HG02981 (cell line): ENCODE measurements around the gene ABHD16A.
"Not testable (repeated sequence)": the region's sequence is repeated elsewhere in the genome, so short reads cannot be mapped to it uniquely, and the experiment has no call there.

Source experiments
- ATAC-seq: cut with Tn5 transposase; IDR thresholded peaks from one replicate; pipeline ENCODE4 v1.9.1; 2021; ENCODE audit warnings: mild to moderate bottlenecking, moderate library complexity; ENCODE audit not compliant: unreplicated experiment

Gene ABHD16A

DNA sequence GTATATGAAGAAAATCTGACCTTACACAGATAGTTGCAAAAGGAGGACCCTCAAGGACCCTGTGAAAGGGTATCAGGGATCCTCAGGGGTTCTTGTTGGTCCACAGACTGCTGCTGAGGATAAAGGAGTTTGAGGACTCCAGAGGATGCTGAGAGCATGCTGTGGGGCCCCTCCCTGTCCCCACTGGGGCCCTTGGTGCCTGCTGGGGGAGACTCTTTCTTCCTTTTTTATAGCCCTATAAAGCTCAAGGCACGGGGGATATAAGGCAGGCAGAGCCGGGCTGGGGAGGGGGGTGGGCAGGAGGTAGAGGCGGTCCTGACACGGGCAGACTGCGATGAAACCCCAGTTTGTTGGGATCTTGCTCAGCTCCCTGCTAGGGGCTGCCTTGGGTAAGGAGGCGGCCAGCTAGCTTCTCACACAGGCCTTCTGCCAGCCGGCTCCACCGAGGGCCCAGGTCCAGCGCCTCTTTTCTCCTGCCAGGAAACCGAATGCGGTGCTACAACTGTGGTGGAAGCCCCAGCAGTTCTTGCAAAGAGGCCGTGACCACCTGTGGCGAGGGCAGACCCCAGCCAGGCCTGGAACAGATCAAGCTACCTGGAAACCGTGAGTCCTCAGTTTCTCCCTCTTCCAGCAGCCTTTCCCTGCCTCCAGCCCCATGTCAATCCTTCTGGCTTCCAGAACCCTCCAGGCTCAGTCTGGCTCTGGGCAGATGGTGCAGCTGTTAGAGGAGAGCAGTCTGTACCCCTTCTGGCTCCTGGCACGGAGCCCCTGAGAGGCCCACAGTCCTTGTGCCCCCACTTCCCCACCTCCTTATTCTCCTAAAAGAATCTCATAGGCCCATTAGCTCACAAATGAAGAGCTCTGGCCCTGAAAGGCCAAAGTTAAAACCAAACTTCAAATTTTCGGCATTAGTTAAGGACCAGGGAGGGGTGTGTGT, 12.2 kb upstream of the ABHD16A start, which contains the start of gene LY6G6D:
LY6G6D (plus strand) TSS at position 327 of the 937 bp plus-strand sequence; CDS start at position 335, 8 bp downstream.
- ATAC-seq = no peak

DNA sequence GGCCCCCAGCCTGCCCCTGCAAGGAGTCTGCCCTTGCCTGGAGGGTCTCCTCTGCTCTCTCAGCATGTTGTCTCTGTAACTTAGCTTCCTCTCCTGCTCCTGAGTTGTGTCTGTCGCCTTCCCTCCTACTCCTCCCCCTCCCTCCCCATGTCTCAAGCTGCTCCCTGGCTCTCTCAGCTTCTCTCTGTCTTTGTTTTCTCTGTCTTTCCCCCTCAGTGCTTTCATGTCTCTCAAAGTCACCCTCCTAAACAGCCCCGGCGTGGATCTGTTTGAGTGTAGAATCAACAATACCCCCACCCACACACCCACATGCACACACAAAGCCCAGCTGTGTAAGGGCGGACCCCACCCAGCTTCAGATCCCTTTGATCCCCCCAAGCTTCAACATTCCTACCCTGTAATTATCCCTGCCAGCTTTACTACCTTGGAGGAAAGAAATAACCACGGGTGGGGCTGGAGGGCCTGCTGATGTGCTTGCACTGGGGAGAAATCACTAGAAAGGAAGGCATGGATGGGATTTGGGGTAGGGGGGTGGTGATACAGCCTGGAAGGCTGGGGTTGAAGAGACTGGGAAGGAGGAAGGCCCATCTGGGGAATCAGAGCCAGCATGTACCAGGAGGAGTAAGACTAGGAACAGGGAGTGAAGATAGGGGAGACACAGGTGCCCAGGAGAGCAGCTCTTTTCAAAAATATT, 11.0 kb upstream of the ABHD16A start:
- ATAC-seq = no peak

DNA sequence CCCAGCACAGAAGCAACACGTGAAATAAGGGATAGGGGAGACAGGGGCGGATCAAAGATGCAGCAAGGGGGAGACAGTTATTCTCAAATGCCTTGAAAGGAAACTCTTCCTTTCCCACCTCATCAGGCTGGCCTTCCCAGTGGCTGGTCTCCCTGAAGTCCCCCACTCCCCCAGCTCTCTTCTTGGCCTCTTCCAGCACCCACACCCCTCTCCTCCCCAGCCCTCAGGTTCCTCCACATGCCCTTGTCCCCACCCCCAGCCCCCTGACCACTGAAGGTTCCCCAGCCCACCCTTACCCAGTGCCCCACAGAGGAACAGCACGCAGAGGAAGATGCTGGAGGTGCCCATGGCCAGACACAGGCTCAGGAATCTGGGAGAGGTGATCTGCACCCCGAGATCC, 10.3 kb upstream of the ABHD16A start:
- ATAC-seq = no peak

DNA sequence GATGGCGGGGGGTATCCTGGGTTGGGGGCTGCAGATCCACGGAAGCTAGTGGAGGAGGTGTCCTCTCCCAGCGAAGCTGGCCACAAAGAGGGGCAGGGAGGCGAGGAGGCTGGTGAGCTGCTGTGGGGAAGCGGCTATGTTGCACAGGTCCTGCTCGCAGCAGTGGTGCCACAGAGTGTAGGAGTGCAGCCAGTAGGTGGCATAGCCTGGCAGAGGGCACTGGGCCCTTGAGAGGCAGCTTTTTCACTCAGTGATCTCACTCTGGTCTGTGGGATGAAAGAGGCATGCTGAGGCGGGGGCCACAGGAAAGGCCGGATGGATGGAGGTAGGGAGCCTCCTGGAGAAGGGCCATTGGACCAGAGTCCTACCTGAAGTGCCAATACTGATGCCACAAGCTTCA, 9.2 kb upstream of the ABHD16A start:
- no peak for ATAC-seq

DNA sequence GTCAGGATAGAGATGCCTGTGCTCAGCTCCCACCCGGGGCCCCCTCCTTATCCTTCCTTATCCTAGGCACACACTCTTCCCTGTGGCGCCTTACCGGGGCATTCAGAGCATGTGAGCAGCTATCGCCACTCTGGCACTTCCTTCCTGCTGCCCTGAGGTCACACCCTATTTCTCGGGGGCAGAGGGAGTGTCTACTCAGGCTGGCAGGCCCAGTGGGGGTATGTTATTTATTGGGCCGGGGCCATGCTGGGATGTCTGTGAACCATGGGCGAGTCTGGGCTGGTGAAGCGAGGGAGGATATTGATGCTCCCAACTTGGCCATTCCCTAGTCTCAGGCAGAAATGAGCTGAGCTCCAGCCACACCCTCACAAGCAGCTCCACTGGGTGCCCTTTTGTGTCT, 8.1 kb upstream of the ABHD16A start:
- no peak for ATAC-seq

DNA sequence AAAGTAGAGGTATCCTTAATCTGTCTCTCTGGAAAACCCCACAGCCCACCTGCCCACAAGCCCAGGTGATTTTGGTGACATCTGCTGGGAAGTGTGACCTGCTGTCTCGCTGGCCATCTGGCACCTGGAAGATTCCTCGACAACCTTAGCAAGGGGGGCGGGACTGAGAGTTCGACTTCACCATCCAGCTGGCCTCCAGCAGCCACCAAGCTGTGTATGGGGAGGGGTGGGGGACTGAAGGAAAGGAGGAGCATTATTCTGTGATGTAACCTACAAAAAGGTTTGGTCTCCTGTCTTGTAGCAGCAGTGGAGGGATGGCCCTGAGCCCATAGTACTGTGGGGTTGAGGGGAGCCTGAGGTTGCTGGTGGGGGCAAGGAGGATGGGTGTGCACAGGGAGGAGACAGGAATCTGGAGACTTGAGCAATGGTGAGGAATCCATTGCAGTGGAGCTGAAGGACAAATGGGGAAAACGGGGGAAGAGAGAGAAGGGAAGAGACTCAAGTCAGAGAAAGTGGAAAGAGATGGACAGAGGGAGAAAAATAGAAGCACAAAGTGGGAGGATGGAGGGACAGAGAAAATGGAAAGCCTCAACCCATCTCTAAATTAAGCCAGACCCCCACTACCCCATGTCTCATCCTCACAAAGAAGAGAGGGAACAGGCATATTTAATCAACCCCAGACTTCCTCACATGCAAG, 7.5 kb upstream of the ABHD16A start:
- no peak for ATAC-seq

DNA sequence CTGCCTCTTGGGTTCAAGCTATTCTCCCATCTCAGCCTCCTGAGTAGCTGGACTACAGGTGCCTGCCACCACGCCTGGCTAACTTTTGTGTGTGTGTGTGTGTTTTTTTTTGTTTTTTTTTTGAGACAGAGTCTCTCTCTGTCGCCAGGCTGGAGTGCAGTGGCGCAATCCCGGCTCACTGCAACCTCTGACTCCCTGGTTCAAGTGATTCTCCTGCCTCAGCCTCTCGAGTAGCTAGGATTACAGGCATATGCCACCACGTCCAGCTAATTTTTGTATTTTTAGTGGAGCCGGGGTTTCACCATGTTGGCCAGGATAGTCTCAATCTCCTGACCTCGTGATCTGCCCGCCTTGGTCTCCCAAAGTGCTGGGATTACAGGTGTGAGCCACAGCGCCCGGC, 6.0 kb upstream of the ABHD16A start:
- ATAC-seq = not testable (repeated sequence)

DNA sequence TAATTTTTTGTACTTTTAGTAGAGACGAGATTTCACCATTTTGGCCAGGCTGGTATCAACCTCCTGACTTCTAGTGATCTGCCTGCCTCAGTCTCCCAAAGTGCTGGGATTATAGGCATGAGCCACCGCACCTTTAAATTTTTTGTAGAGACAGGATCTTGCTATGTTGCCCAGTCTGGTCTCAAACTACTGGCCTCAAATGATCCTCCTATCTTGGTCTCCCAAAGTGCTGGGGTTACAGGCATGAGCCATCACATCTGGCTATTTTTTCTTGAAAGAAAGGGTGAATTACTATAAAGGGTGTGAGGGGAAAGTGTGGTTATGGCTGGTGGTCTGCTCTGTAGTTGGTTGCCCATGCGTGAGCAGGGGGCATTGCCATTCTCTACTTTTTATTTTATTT, 5.1 kb upstream of the ABHD16A start:
- no peak for ATAC-seq

DNA sequence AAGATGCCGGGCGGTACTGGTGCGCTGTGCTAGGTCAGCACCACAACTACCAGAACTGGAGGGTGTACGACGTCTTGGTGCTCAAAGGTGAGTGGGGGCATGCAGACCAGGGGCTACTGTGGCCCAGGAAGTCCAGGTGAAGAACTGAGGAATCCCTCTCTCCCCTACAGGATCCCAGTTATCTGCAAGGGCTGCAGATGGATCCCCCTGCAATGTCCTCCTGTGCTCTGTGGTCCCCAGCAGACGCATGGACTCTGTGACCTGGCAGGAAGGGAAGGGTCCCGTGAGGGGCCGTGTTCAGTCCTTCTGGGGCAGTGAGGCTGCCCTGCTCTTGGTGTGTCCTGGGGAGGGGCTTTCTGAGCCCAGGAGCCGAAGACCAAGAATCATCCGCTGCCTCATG, 4.6 kb upstream of the ABHD16A start:
- no peak for ATAC-seq

DNA sequence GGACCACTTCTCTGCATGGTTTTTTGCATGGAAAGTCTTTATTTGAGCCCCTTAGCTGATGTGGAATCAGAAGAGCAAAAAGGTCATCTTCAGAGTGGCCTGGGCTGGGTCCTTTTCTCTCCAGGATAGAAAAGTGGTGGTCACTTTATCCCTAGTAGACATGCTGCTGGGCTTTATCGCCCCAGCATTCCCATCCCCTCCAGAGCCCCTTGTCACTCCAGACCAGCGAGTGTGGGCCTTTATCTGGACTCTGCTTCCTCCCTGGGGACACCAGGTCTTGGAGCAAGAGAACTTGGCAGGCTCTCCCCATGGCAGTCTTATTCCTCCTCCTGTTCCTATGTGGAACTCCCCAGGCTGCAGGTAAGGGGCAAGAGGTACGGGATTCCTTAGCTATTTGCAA, 3.5 kb upstream of the ABHD16A start, which contains the start of gene LY6G6F:
LY6G6F (plus strand) TSS at position 268 of the 400 bp plus-strand sequence; CDS start at position 309, 41 bp downstream.
- ATAC-seq = no peak

DNA sequence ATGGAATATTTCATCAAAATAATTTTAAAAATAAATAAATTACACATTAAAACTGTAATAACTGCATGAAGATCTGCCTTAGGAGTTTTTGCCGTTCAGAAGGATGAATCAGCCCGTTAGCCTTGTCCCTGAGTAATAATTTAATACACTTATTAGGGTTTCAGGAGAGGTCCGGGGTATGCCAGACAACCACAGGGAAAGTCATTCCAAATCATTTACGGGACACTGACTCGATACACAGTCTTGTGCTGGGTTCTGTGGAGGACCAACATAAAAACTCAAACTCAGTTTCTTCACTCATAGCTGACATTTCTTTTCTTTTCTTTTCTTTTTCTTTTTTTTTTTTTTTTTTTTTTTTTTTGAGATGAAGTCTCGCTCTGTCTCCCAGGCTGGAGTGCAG, 2.8 kb upstream of the ABHD16A start:
- ATAC-seq = no peak

DNA sequence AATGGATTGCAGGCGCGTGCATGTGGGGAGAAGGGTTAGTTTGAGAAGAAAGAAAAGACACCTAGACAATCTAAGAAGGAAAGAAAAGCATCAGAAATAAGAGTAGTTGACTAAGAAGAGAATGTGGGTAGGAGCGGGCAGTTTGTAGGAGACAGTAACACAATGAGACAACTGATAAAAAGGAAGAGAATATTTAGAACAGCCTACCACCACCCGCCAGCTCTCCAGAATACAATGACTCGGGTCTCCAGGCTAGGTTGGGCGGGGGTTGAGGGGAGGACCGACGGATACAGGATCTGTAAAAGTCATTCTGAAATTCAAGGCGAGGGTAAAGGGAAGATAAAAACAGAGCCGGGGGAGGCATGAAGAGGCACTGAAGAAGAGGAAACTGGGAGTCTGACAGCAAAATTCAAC, 712 bp downstream of the ABHD16A start:
- ATAC-seq = no peak

DNA sequence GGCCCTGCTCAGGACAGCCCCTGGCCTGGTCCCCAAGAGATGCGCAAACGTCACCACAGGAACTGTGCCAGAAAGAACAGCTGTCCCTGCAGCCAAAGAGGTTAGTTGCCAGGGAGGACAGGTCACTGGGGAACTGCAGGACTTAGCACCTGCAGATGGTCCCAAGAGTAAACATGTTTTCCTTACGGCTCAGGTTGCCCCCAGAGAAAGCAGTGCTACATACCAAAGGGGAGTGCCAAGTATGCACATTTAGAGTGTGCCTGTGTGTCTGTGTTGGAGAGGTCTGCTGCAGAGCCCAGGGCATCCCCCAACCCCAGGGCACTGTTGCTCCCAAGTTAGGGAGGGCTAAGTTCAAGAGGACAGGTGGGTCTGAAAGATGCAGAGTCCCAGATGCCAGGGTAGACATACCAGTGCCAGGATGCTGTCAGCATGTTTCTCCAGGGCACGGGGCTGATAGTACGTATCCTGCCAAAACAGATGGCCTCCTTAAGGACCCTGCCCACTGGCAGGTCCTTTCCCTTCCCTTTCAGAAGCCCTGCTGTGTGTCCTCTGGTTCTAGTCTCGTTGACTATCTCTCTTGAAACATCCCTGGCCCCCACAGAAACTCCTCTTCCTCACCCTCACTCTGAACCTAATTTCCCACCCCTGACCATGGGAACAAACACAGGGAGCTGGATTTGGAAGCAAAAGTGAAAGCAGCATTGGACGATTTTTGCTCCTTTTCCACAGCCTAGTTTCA, 1.3 kb downstream of the ABHD16A start:
- ATAC-seq = no peak

DNA sequence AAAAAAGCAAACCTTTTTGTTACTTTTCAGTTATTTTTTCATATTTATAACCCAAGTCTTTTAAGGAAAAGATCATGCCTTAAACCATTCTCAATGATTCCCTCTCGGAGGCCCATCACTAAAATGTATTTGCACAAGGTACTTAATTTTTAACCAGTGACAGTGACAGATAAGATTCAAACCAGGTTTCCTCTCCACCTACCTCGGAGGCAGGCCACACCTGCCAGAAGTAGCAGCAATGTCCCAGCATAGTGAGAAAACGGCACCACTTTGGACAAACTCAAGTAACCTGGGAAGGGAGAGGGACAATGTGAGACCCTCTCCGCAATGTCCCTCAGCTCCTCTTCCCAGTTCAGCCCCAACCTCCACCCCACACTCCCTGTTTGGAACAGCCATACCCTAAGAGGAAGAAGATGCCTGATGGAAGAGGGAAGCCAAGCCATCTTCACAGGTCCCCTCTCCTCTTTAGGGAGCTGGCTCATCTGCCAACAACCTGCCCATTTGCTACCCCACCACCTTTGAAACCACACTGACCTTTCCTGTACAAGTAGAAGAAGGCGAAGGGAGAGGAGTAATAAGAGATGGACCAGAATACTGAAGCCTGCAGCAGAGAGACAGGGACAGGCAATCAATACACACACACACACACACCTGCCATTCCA, 2.3 kb downstream of the ABHD16A start:
- ATAC-seq = no peak

DNA sequence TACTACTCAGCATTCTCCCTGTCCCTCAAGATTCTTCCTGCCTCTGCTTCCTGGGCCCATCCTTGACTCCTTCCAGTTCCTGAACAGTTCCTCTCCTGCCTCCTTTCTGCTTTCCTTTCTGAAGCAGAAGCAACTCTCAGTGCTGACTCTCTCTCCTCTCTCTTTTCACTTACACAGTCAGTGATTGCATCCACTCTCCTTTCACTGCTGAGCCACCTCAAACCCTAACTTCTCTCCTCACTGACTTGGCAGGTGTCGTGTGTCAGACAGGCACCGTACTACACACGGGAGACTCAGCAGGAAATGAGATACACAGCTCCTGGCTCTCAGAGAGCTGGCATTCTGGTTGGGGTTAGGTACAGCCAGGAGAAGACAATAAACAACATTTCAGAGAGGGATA, 5.6 kb downstream of the ABHD16A start:
- no peak for ATAC-seq

DNA sequence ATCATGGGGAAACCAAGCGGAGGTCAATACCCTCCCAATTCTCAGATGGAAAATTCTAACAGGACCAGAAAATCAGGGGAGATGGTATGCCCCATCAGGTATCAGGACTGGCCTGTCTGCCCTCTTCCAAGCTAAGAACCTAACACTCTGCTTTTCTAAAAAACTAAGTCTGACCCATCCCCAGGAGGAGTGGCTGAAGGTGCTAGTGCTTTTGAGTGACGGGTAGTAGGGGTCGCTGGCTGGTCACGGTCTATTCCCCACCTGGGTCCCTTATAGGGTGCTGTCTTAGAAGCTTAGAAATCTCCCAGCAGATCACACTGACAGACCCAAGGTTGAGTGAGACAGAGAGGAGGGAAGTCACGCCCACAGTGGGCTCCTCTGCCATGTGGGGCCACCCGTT, 9.6 kb downstream of the ABHD16A start:
- ATAC-seq = no peak

DNA sequence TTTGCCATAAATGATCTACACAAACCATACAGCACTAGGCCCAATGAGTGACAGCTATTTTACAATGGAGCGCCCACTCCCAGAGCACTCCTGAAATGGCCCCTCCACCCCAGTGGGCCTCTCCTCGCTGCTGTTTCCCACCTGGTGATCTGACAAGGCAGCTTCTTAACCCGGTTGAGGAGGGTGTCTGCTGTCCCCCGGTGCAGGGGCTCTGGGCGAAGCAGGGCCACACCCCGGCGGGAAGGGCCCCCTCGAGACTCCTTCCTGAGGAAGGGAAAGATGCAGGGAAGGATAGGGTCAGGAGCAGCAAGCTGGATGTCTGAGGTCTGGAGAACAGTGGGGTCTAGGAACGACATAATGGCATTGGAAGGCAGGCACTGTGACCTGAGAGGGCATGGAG, 10.2 kb downstream of the ABHD16A start:
- ATAC-seq = no peak

DNA sequence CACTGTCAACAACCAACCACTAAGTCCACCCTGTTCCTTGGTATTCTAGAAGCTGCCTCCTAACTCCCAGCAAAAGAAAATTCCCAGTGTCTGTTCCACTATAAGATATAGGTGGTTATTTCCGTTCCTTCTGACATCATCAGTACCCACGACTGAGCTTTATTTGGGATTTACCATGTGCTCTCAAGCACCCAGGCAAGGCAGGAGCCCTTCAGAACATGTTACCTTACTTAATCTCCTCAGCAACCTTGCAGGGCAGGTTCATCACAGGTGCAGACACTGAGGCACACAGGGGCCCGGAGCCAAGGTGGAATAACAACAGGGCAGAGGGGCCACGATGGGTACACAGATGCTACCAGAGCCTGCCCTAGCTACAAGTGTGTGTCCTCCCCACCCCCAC, 10.8 kb downstream of the ABHD16A start:
- ATAC-seq = no peak

DNA sequence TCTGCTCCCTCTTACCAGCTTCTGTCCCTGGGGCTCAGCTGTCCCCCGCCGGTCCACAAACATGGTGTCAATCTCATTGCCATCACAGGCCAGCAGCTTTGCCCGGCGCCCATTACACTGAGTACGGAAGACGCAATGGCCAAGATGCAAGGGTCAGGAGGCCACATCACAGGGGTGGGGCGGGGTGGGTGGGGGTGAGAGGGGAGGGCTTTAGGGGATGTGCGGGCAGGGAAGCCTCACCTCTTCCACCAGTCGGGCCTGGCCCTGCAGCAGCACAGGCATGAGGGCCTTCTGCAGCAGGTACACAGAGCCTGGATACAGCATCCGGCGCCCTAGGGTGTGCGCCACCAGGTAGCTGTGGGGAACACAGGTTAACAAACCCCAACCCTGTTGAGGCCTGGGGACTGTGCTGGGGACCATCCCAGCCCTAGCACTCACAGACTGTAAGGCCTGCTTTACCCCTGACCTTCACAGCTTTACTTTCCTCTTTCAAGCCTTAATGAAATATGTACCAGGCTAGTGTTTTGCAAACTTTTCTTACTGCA, 11.5 kb downstream of the ABHD16A start:
- ATAC-seq = no peak

DNA sequence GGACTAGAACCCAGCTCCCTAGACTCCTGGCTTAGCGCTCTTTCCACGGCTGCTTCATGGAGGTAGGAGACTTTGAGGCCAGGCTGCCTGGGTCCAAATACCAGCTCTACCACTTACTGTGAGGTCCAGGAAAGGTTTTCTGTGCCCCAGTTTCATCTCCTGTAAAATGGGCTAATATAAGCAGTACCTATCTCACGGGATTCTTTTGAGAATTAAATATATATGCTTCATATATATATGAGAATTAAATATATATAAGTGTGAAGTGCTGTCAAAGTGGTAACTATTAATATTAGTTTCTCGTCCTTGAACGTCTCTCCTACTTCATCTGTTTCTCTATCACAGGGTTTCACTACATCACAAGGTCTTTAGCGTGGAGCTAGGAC, 12.1 kb downstream of the ABHD16A start:
- no peak for ATAC-seq
